ENCODE results near the gene RPLP2.

Gene RPLP2

DNA sequence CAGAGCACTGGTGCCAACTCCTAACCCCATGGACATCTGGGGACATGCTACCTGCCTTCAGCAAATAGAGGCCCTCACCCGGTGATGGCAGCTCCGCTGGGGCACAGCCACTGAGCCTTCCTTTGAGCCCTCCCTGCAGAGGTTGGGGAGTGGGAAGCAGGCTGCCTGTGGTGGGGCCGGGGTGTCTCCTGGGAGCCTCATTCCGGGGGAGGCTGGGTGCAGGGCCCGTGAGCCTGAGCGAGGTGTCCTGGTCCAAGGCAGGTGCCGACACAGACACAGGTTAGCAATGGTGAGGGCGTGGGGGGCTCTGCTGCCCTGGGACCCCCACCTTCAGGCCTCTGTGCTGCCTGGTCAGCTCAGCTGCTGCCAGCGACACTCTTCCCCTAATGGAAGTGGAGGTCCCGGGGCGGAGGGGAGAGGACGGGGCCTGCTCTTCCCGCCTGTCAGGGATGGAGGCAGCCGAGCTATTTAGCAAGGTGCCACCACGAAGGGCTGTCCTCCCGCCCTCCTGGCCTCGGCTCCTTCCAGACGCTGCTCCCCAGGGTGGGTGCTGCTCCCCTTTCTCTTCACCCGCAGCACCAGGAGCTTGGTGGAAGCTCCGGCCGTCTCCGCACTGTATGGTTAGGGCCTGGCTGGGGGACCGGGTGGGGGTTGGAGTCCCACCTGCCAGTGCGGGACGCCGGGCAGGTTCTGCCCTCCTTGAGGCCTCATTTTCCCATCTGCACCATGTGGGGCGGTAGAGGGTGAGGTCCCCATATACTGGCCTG, 44.1 kb downstream of the RPLP2 start:
- H3K4me3 ChIP-seq (ENCODE audit: low read depth, low read length), result no peak overlapping the region
- TF ChIP-seq, protein P1, sequence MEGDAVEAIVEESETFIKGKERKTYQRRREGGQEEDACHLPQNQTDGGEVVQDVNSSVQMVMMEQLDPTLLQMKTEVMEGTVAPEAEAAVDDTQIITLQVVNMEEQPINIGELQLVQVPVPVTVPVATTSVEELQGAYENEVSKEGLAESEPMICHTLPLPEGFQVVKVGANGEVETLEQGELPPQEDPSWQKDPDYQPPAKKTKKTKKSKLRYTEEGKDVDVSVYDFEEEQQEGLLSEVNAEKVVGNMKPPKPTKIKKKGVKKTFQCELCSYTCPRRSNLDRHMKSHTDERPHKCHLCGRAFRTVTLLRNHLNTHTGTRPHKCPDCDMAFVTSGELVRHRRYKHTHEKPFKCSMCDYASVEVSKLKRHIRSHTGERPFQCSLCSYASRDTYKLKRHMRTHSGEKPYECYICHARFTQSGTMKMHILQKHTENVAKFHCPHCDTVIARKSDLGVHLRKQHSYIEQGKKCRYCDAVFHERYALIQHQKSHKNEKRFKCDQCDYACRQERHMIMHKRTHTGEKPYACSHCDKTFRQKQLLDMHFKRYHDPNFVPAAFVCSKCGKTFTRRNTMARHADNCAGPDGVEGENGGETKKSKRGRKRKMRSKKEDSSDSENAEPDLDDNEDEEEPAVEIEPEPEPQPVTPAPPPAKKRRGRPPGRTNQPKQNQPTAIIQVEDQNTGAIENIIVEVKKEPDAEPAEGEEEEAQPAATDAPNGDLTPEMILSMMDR (IDR thresholded peaks at IDR 0.05; ENCODE audit: low read depth, low read length), result no peak

DNA sequence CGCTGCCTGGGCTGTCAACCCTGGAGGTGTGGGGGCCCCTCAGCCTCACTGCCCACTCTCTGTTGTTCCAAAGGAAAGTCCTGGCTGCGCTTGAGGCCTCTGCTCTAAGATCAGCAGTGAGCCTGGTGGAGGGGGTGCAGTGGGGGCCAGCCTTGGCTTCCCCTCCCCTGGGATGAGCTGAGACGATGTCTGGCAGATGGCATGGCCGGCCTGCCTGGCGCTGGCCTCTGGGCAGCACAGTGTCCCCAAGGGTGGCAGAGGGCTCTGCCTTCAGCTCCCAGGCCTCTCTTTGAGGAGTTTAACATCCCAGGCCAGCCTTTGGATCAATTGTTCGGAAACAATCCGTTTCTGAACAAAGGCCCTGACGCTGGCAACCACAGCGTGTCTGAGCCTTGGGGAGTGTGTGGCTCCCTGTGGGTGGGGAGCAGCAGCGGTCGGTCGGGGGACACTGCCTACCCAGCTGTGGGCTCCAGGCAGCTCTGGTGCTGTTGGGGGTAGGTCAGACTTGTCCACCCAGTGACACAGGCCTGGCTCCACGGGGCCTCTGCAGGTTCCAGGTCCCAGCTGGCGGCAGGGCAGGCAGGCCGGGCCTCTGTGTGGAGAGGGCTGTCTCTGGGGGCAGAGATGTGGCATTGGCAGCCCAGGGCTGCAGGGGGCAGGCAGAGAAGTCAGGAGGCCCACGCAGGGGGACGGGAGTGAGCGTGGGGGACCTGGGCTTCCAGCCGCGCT, 45.0 kb downstream of the RPLP2 start:
- TF ChIP-seq, protein P1 (IDR thresholded peaks at IDR 0.05; ENCODE audit: low read depth, low read length), result no peak
- no peak overlapping the region for H3K4me3 ChIP-seq (ENCODE audit: low read depth, low read length)

DNA sequence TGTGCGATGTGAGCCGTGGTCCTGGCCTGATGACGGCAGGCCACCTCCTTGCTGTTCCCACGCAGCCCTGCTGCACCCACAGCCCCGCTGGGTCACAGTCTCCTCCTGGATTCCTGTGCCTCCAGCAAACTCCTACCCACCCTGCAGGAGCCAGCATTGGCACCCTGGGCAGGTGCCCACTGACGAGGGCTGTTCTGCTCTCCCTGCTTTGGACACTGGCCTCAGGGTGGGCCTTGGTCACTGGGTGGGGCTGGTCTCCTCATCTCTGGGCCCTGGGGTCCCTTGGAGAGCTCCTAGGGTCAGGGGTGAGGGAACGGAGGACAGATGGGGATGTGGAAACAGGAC, 45.5 kb downstream of the RPLP2 start:
- no peak overlapping the region for H3K4me3 ChIP-seq (ENCODE audit: low read depth, low read length)
- TF ChIP-seq, protein P1 (IDR thresholded peaks at IDR 0.05; ENCODE audit: low read depth, low read length), result no peak

DNA sequence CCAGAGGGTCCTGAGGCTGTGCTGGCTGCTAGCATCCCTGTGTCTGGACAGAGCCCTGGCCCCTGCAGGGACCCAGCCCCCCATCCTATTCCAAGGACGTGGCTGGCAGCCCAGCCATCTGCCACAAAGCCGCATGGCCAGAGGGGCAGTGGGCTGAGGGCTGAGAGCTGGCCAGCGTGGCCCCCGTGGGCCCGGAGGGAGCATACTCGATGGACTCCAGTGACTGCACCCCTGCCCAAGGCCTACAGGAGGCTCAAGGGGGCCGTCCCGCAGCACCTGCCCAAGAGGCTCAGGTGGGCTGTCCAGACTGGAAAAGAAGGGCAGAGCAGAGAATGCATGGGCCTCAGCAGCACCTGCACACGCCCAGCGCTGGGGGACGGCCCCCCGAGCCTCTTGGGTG, 46.0 kb downstream of the RPLP2 start:
- H3K4me3 ChIP-seq (ENCODE audit: low read depth, low read length), result no peak overlapping the region
- TF ChIP-seq, protein P1 (IDR thresholded peaks at IDR 0.05; ENCODE audit: low read depth, low read length), result no peak

DNA sequence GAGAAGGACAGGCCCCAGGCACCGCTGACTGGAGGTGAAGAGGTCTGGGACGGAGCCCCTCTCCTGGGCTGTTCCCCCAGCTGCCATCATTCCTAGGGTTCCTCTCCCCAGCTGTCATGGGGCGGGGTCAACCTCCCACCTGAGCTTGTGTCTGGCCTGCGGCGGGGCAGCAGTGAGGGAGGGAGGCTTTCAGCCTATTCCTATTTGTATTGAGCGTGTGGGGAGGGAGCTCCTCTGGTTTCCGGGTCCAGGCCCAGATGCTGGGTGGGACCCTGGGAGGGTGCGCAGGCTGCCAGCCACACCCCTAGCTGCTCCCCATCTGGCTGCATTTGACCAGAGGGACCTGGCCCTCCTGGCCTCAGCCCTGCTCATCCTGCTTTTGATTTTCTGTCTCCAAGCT, 46.6 kb downstream of the RPLP2 start:
- TF ChIP-seq, protein P1 (IDR thresholded peaks at IDR 0.05; ENCODE audit: low read depth, low read length), result no peak
- no peak overlapping the region for H3K4me3 ChIP-seq (ENCODE audit: low read depth, low read length)

DNA sequence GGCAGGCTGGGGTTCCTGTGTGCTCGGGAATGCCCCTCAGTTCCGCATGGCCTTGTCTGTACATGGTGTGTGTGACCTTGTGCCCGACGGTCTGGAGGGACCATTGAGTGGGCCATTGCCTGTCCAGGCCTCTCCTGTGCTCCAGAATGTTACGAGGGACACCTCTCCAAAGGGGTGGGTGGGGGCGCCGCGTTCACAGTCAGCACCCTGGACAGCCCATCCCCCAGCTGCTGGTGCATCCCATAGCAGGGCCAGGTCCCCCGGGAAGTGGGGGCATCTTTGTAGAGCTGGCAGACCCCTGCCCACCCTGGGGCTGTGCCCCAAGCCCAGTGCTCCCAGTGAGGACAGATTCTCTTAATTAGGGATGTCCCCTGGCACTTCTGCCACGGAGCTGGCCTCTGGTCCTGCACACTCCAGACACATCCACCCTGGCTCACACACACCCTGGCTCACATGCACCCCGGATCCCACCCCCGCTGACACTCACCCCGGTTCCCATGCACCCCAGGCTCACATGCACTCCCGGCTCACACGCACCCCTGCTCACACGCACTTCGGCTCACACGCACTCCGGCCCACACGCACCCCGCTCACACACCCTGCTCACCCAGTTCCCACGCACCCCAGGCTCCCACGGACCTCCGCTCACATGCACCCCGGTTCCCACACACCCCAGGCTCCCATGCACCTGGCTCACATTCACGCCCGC, 48.4 kb downstream of the RPLP2 start:
- H3K4me3 ChIP-seq (ENCODE audit: low read depth, low read length), result no peak overlapping the region
- TF ChIP-seq, protein P1 (IDR thresholded peaks at IDR 0.05; ENCODE audit: low read depth, low read length), result no peak

Measured in WI38 (cell line).